C4-2B (cell line): ENCODE data around the gene AHRR.

Experiments
- H3K27ac ChIP-seq: fragments of 450-650 bp; 2 replicates; pipeline ENCODE4 v1.5.1; 2017
- ZFX ChIP-seq: fragments of 450-650 bp; IDR thresholded peaks from 2 replicates; pipeline ENCODE4 v1.6.1; 2017
- TF ChIP-seq, protein P1 (sequence below): fragments of 450-650 bp; conservative IDR thresholded peaks from 2 replicates; pipeline ENCODE4 v1.5.1; 2017; ENCODE audit warnings: mild to moderate bottlenecking

AHRR gene

DNA sequence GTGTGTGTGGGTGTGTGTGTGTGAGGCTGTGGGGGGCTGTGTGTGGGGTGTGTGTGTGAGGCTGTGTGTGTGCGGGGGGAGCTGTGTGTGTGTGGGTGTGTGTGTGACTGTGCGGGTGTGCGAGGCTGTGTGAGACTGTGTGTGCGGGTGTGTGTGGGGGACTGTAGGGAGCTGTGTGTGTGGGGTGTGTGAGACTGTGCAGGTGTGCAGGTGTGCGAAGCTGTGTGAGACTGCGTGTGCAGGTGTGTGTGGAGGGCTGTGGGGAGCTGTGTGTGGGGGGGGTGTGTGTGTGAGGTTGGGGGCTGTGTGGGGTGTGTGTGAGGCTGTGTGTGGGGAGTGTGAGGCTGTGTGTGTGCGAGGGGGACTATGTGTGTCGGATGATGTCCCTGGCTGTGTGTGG, 23.2 kb downstream of the AHRR start:
- TF ChIP-seq, protein P1, sequence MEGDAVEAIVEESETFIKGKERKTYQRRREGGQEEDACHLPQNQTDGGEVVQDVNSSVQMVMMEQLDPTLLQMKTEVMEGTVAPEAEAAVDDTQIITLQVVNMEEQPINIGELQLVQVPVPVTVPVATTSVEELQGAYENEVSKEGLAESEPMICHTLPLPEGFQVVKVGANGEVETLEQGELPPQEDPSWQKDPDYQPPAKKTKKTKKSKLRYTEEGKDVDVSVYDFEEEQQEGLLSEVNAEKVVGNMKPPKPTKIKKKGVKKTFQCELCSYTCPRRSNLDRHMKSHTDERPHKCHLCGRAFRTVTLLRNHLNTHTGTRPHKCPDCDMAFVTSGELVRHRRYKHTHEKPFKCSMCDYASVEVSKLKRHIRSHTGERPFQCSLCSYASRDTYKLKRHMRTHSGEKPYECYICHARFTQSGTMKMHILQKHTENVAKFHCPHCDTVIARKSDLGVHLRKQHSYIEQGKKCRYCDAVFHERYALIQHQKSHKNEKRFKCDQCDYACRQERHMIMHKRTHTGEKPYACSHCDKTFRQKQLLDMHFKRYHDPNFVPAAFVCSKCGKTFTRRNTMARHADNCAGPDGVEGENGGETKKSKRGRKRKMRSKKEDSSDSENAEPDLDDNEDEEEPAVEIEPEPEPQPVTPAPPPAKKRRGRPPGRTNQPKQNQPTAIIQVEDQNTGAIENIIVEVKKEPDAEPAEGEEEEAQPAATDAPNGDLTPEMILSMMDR: no peak
- no peak for TF ChIP-seq ZFX
- no peak overlapping the region for H3K27ac ChIP-seq

DNA sequence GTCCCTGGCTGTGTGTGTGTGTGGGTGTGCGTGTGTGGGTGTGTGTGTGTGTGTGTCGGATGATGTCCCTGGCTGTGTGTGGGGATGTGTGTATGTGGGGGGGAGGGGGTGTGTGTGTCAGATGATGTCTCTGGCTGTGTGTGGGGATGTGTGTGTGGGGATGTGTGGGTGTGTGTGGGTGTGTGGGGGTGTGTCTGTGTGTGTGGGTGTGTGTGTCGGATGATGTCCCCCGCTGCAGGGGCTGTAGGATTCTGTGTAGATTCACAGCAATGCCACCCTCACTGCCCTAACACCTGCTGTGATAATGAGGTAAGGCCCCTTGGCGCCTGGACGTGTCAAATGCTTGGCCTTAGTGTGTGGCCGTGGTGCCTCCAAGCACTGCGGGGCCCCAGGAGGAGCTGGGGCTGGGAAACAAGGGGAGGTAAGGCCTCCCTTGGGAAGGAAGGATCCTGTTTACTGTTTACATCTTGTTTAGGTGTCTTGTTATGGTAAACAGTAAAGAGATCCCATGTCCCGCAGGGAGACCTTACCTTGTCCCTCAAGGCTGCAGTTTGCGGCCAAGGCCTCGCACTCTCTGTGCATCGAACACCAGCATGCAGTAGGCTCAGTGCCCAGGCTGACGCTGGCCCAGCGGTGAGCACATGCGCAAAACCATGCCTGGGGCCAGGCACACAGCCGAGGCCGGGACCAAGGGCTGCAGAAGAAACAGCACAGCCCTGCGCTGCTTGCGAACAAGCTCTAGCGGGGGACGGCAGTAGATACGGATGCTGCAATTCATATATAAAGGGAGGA, 24.1 kb downstream of the AHRR start:
- no peak for TF ChIP-seq ZFX
- TF ChIP-seq, protein P1: no peak
- no peak overlapping the region for H3K27ac ChIP-seq

DNA sequence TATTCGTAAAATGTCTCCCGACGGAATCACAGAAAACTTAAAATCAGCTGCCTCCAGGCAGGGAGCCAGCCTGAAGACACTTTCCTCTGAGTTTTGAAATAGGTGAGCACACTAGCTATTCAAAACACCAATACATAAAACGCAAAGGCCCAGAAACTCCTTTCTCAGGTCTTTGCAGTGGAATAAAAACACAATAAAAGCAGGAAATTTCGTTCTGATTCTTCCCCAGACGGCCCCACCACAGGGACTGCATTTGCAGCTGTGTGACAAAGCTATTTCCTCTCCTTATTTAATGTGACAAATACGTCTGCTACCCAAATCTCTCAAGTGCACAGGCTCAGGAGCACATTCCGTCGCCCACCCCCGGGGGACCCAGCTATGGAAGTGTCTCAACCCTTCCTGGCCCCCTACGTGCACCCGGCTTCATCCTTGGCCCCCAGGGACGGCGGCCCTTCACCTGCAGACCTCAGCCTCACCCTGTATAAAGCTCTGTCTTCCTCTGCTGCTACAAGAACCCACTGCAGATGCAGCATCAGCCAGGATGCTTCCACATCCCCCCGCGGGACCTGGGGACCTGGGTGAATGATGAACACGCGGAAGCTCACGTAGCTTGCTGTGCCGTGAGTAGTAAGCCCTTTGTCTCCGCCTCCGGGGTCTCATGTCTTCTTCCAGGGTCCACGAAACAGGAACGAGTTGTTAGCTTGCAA, 24.9 kb downstream of the AHRR start:
- TF ChIP-seq, protein P1: no peak
- TF ChIP-seq ZFX: no peak
- H3K27ac ChIP-seq: no peak overlapping the region

DNA sequence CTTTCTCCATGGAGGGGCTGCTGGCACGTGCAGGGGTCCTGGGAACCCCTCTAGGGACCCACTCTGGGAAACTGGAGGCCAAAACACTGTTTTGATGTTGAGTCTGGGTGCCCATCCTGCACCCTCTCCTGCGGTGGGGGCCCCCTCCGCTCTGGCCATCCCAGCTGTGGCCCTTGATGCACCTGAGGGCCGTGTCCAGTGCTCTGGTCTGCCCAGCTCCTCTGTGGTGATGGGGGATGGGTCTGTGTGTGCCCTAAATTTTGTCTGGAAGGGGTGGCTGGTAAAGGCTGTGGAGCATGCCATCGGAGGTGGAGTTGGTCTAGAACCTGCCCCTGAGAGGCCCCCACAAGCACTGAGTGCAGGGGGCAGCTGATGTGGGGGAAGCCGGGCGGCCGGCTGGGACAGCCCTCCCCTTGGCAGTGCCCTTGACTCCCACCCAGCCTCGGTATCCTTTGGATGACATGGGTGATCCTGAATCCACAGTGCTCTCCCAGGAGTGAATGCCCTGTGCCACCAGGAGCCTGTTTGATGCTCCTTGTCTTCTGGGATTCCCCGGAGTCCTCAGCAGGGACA, 26.3 kb downstream of the AHRR start:
- no peak for TF ChIP-seq ZFX
- TF ChIP-seq, protein P1: no peak
- no peak overlapping the region for H3K27ac ChIP-seq

DNA sequence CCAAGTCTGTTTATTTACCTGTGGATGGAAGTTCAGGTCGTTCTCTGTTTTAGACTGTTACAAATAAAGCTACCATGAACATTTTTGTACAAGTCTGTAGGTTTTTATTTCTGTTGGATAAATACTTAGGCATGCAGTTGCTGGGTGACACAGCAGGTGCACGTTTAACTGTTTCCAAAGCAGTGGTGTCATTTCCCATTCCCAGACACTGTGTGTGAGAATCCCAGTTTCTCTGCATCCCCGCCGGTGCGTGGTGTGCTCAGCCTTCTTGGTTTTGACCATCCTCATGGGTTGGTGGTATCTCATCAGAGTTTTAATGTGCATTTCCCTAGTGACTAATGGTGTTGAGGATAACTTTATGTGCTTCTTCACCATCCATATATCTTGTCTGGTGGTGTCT, 27.2 kb downstream of the AHRR start:
- H3K27ac ChIP-seq: no peak overlapping the region
- TF ChIP-seq ZFX: no peak
- TF ChIP-seq, protein P1: no peak

DNA sequence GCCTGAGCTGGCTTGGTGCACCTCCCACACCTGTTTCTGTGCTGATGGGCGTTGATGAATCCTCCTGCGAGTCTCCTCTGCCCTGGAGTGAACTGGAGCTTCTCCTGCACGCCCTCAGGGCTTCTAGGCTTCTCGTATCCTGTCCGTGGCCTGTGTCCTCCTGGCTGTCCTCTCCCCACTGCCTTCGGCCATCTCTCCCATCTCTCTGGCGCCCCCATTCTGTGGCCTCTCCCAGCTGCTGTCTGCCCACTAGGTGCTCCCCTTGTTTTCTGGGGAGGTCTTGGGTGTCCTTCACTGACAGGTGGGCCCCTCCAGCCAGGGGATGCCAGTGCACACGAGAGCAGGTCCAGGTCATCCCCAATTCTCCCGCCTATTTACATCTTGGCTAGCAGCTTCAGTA, 28.8 kb downstream of the AHRR start:
- TF ChIP-seq, protein P1: no peak; the same call in 1 of the 2 replicates
- no peak overlapping the region for H3K27ac ChIP-seq
